HepG2 (cell line): ENCODE measurements around the gene C1orf159. TPM values are rescaled to one million over a fixed set of nuclear protein-coding genes. Genes with fewer than 3 reads are reported as not detected.

Experiments
- CBX1 ChIP-seq: IDR thresholded peaks from one replicate; pipeline ENCODE4 v1.6.1; 2016; ENCODE audit warnings: antibody characterized with exemption, low read depth
- ERF ChIP-seq: IDR thresholded peaks from 2 replicates; pipeline ENCODE4 v1.6.1; 2018; ENCODE audit warnings: missing biosample characterization, missing genetic modification reagents
- KDM2A ChIP-seq: sonication (generic); formaldehyde crosslinking; IDR thresholded peaks from 2 replicates; pipeline ENCODE4 v1.4.0; 2020; ENCODE audit warnings: low read depth, missing genetic modification reagents, borderline replicate concordance
- MLLT10 ChIP-seq: sonication (generic); formaldehyde crosslinking; IDR thresholded peaks from 2 replicates; pipeline ENCODE4 v1.4.0; 2020; ENCODE audit warnings: missing genetic modification reagents
- PAWR ChIP-seq: sonication (generic); formaldehyde crosslinking; IDR thresholded peaks from 2 replicates; pipeline ENCODE4 v1.4.0; 2020; ENCODE audit warnings: missing genetic modification reagents, mild to moderate bottlenecking, borderline replicate concordance
- SKI ChIP-seq: fragments of 450-650 bp; IDR thresholded peaks from one replicate; pipeline ENCODE4 v1.6.1; 2018; ENCODE audit warnings: mild to moderate bottlenecking; ENCODE audit not compliant: partially characterized antibody
- SMYD3 ChIP-seq: sonication (generic); formaldehyde crosslinking; IDR thresholded peaks from 2 replicates; pipeline ENCODE4 v1.8.1; 2023; ENCODE audit warnings: mild to moderate bottlenecking, missing genetic modification reagents
- ZMAT3 ChIP-seq: sonication (generic); formaldehyde crosslinking; conservative IDR thresholded peaks from 2 replicates; pipeline ENCODE4 v1.7.0; 2021; ENCODE audit warnings: missing genetic modification reagents
- ZNF256 ChIP-seq: sonication (generic); formaldehyde crosslinking; conservative IDR thresholded peaks from 2 replicates; pipeline ENCODE4 v1.4.0; 2020; ENCODE audit warnings: missing genetic modification reagents
- ZNF264 ChIP-seq: sonication (generic); formaldehyde crosslinking; IDR thresholded peaks from 2 replicates; pipeline ENCODE4 v1.4.0; 2020; ENCODE audit warnings: missing genetic modification reagents
- ZNF570 ChIP-seq: sonication (generic); formaldehyde crosslinking; IDR thresholded peaks from 2 replicates; pipeline ENCODE4 v1.4.0; 2020; ENCODE audit warnings: mild to moderate bottlenecking, missing genetic modification reagents, borderline replicate concordance
- ZNF709 ChIP-seq: sonication (generic); formaldehyde crosslinking; IDR thresholded peaks from 2 replicates; pipeline ENCODE4 v1.5.0; 2020; ENCODE audit warnings: mild to moderate bottlenecking, missing genetic modification reagents
- ZNF792 ChIP-seq: IDR thresholded peaks from 2 replicates; pipeline ENCODE4 v1.6.1; 2016
- polyA plus RNA-seq, 8 experiments: library from polyadenylated mRNA; depleted of rRNA in 3 of 8; stranded (reverse) in 7 of 8; unstranded in 1 of 8; fragments of >200 nt; fragmentation: Illumina TruSeq in 4 of 8; extraction: Trizol in 4 of 8; gene quantifications; 2 replicates each; pipeline versions ENCODE4 v1.2.1 to v1.2.3, GENCODE V29; 2011 to 2016; ENCODE audit warnings: low read depth in 4 of 8, missing spikeins in 1 of 8, mixed read lengths in 1 of 8; ENCODE audit not compliant: insufficient read depth in 1 of 8
- total RNA-seq, 5 experiments: library from RNA; depleted of rRNA; stranded (reverse); fragments of >200 nt; fragmentation: Illumina TruSeq; extraction: Trizol; gene quantifications; 2 replicates each; pipeline ENCODE4 v1.2.3, GENCODE V29; 2016; ENCODE audit warnings: low read depth in 1 of 5
- TF ChIP-seq, protein P1 (sequence below): sonication (generic); formaldehyde crosslinking; IDR thresholded peaks from 2 replicates; pipeline ENCODE4 v1.9.0; 2021; ENCODE audit warnings: missing genetic modification reagents, mild to moderate bottlenecking, borderline replicate concordance
- TF ChIP-seq, protein P2 (sequence below): sonication (generic); formaldehyde crosslinking; IDR thresholded peaks from 2 replicates; pipeline ENCODE4 v1.8.0; 2022; ENCODE audit warnings: missing genetic modification reagents, low read depth, mild to moderate bottlenecking, borderline replicate concordance
- TF ChIP-seq, protein P3 (sequence below): IDR thresholded peaks from 2 replicates; pipeline ENCODE4 v1.6.1; 2016; ENCODE audit warnings: mild to moderate bottlenecking
- TF ChIP-seq, protein P4 (sequence below): sonication (generic); formaldehyde crosslinking; IDR thresholded peaks from 2 replicates; pipeline ENCODE4 v1.4.0; 2020; ENCODE audit warnings: missing genetic modification reagents, borderline replicate concordance
- TF ChIP-seq, protein P5 (sequence below): sonication (generic); formaldehyde crosslinking; IDR thresholded peaks from 2 replicates; pipeline ENCODE4 v1.8.0; 2022; ENCODE audit warnings: mild to moderate bottlenecking, missing genetic modification reagents; ENCODE audit not compliant: insufficient replicate concordance
- TF ChIP-seq, protein P6 (sequence below): sonication (generic); formaldehyde crosslinking; IDR thresholded peaks from 2 replicates; pipeline ENCODE4 v1.4.0; 2020; ENCODE audit warnings: mild to moderate bottlenecking, low read depth, missing genetic modification reagents
- TF ChIP-seq, protein P7 (sequence below): sonication (generic); formaldehyde crosslinking; IDR thresholded peaks from 2 replicates; pipeline ENCODE4 v1.4.0; 2020; ENCODE audit warnings: missing genetic modification reagents, low read depth, mild to moderate bottlenecking, borderline replicate concordance

C1orf159 gene
- total and polyA plus RNA-seq, 2 of the 13 experiments (the other 11 are each of a cell fraction or from before 2014, with no cell fraction given) = 3.8 to 6.7 TPM

DNA sequence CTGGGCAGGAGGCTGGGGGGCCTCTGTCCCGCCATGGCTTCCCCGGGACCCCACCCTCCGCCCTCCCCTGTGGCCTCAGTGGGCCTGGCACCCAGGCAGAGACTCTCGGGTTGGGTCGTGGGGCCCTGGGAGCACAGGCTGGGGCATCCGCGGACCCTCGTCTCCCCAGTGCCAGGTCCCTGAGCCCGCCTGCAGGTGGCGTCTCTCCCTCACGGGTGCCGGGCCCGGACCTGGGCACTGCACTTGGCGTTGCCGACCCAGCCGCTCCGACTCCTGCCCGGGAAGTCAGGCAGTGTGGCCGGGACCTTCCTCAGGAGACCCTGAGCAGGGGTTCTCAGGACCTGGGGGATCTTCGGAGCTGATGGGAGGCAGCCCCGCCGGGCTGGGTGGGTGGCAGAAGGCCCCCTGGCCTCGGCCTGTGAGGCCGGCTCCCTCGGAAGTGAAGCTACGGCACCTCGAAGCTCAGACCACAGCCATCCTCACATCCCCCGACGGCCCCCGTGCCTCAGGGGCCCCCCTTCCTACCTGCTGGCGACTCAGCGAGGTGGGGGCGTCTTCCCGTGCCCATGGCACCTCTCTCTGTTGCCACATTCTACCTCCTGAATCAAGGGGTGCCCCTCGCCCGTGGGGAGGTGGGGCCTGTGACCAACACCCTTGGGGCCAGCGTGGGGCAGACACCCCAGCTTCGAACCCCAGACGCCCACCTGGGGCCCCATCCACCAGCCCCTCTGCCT lies 6.4 kb upstream of the C1orf159 start (continued):
- 0 out of 2 replicates have a peak, but pooled peaks have one; percentile 8 for TF ChIP-seq ZMAT3 (CRISPR knock-in tag)
- TF ChIP-seq PAWR (CRISPR knock-in tag) = no peak
- TF ChIP-seq, protein P1, sequence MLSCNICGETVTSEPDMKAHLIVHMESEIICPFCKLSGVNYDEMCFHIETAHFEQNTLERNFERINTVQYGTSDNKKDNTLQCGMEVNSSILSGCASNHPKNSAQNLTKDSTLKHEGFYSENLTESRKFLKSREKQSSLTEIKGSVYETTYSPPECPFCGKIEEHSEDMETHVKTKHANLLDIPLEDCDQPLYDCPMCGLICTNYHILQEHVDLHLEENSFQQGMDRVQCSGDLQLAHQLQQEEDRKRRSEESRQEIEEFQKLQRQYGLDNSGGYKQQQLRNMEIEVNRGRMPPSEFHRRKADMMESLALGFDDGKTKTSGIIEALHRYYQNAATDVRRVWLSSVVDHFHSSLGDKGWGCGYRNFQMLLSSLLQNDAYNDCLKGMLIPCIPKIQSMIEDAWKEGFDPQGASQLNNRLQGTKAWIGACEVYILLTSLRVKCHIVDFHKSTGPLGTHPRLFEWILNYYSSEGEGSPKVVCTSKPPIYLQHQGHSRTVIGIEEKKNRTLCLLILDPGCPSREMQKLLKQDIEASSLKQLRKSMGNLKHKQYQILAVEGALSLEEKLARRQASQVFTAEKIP (CRISPR knock-in tag) = no peak
- TF ChIP-seq, protein P2, sequence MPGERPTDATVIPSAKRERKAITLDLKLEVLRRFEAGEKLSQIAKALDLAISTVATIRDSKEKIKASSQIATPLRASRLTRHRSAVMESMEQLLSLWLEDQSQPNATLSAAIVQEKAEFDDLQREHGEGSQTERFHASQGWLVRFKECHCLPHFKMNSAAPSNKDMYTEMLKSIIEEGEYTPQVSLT = no peak
- TF ChIP-seq, protein P3, sequence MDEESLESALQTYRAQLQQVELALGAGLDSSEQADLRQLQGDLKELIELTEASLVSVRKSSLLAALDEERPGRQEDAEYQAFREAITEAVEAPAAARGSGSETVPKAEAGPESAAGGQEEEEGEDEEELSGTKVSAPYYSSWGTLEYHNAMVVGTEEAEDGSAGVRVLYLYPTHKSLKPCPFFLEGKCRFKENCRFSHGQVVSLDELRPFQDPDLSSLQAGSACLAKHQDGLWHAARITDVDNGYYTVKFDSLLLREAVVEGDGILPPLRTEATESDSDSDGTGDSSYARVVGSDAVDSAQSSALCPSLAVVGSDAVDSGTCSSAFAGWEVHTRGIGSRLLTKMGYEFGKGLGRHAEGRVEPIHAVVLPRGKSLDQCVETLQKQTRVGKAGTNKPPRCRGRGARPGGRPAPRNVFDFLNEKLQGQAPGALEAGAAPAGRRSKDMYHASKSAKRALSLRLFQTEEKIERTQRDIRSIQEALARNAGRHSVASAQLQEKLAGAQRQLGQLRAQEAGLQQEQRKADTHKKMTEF (CRISPR knock-in tag) = peak; percentile 65; the same call in 1 of the 2 replicates
- TF ChIP-seq, protein P4, sequence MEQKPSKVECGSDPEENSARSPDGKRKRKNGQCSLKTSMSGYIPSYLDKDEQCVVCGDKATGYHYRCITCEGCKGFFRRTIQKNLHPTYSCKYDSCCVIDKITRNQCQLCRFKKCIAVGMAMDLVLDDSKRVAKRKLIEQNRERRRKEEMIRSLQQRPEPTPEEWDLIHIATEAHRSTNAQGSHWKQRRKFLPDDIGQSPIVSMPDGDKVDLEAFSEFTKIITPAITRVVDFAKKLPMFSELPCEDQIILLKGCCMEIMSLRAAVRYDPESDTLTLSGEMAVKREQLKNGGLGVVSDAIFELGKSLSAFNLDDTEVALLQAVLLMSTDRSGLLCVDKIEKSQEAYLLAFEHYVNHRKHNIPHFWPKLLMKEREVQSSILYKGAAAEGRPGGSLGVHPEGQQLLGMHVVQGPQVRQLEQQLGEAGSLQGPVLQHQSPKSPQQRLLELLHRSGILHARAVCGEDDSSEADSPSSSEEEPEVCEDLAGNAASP (CRISPR knock-in tag) = no peak
- TF ChIP-seq, protein P5, sequence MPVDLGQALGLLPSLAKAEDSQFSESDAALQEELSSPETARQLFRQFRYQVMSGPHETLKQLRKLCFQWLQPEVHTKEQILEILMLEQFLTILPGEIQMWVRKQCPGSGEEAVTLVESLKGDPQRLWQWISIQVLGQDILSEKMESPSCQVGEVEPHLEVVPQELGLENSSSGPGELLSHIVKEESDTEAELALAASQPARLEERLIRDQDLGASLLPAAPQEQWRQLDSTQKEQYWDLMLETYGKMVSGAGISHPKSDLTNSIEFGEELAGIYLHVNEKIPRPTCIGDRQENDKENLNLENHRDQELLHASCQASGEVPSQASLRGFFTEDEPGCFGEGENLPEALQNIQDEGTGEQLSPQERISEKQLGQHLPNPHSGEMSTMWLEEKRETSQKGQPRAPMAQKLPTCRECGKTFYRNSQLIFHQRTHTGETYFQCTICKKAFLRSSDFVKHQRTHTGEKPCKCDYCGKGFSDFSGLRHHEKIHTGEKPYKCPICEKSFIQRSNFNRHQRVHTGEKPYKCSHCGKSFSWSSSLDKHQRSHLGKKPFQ (CRISPR knock-in tag) = no peak
- no peak for TF ChIP-seq SMYD3 (CRISPR knock-in tag)
- no peak for TF ChIP-seq ZNF792 (CRISPR knock-in tag)
- peak; percentile 29; the same call in 1 of the 2 replicates for TF ChIP-seq ERF (CRISPR knock-in tag)
- TF ChIP-seq, protein P6, sequence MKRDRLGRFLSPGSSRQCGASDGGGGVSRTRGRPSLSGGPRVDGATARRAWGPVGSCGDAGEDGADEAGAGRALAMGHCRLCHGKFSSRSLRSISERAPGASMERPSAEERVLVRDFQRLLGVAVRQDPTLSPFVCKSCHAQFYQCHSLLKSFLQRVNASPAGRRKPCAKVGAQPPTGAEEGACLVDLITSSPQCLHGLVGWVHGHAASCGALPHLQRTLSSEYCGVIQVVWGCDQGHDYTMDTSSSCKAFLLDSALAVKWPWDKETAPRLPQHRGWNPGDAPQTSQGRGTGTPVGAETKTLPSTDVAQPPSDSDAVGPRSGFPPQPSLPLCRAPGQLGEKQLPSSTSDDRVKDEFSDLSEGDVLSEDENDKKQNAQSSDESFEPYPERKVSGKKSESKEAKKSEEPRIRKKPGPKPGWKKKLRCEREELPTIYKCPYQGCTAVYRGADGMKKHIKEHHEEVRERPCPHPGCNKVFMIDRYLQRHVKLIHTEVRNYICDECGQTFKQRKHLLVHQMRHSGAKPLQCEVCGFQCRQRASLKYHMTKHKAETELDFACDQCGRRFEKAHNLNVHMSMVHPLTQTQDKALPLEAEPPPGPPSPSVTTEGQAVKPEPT (CRISPR knock-in tag) = no peak
- TF ChIP-seq ZNF264 (CRISPR knock-in tag) = no peak
- TF ChIP-seq CBX1 = no peak
- TF ChIP-seq, protein P7, sequence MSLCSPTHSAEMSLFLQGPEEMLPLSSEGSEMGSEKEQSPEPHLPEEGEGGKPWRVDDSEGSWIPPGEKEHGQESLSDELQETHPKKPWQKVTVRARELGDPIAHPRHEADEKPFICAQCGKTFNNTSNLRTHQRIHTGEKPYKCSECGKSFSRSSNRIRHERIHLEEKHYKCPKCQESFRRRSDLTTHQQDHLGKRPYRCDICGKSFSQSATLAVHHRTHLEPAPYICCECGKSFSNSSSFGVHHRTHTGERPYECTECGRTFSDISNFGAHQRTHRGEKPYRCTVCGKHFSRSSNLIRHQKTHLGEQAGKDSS (CRISPR knock-in tag) = no peak
- TF ChIP-seq ZNF256 (CRISPR knock-in tag) = no peak
- TF ChIP-seq ZNF570 (CRISPR knock-in tag) = no peak
- TF ChIP-seq SKI = no peak
- no peak for TF ChIP-seq ZNF709 (CRISPR knock-in tag)
- peak; percentile 89 for TF ChIP-seq KDM2A (CRISPR knock-in tag)
- no peak for TF ChIP-seq MLLT10 (CRISPR knock-in tag)
